MCF 10A (cell line): Measurements from ENCODE around the gene CDC45. TPM values are rescaled to one million over a fixed set of nuclear protein-coding genes. Genes with fewer than 3 reads are reported as not detected.

ENCODE experiments used
- BruUV-seq: library from RNA; stranded (reverse); fragments of 400-500 nt; replicated peaks from 2 replicates; lab custom pipeline; 2021; lab: Mats Ljungman, UMichigan
- CTCF ChIA-PET: fragments of 300-600 bp; sonication (Branson Sonifier 250); formaldehyde crosslinking; extraction: SDS; loops from one replicate; lab custom pipeline; 2021; ENCODE audit warnings: antibody characterized with exemption, inconsistent platforms; lab: Yijun Ruan, JAX
- POLR2A ChIA-PET: fragments of 300-600, 350-650 bp; sonication (Branson Sonifier 250); formaldehyde crosslinking; extraction: SDS; loops from one replicate; lab custom pipeline; 2020; ENCODE audit warnings: antibody characterized with exemption, inconsistent platforms; lab: Yijun Ruan, JAX
- DNase-seq: peaks from one replicate; pipeline ENCODE4 v3.0.0-alpha.2; 2018; ENCODE audit not compliant: unreplicated experiment
- H3K27ac Mint-ChIP-seq: one replicate; pipeline ENCODE4 v1.8.0; 2022; ENCODE audit warnings: mild to moderate bottlenecking, low read depth, mixed read lengths; ENCODE audit not compliant: unreplicated experiment
- H3K27me3 Mint-ChIP-seq: one replicate; pipeline ENCODE4 v1.8.0; 2022; ENCODE audit warnings: mixed read lengths; ENCODE audit not compliant: insufficient read depth, unreplicated experiment
- H3K36me3 Mint-ChIP-seq: one replicate; pipeline ENCODE4 v1.8.0; 2022; ENCODE audit warnings: mild to moderate bottlenecking, moderate library complexity, mixed read lengths; ENCODE audit not compliant: insufficient read depth, unreplicated experiment
- H3K4me1 Mint-ChIP-seq: one replicate; pipeline ENCODE4 v1.8.0; 2022; ENCODE audit warnings: mixed read lengths; ENCODE audit not compliant: insufficient read depth, unreplicated experiment
- H3K4me3 Mint-ChIP-seq: one replicate; pipeline ENCODE4 v1.8.0; 2022; ENCODE audit warnings: mild to moderate bottlenecking, moderate library complexity, mixed read lengths; ENCODE audit not compliant: unreplicated experiment
- H3K9me3 Mint-ChIP-seq: one replicate; pipeline ENCODE4 v1.8.0; 2022; ENCODE audit warnings: mixed read lengths; ENCODE audit not compliant: unreplicated experiment
- intact Hi-C: fragments of 100-400 bp; cut with micrococcal nuclease; formaldehyde crosslinking; loops from 2 replicates; pipeline ENCODE4 v1.14.1; 2022
- total RNA-seq: library from RNA; stranded (reverse); gene quantifications from 2 replicates; pipeline ENCODE4 v1.2.3, GENCODE V29; 2022
- TF ChIP-seq, protein P1 (sequence below): fragments of 200-600 bp; IDR thresholded peaks from one replicate; pipeline ENCODE4 v1.8.0; 2022; ENCODE audit warnings: antibody characterized with exemption, mild to moderate bottlenecking; ENCODE audit not compliant: unreplicated experiment

Gene CDC45
- total RNA-seq, 1 experiment from 2014 or later = 18.6 TPM

DNA sequence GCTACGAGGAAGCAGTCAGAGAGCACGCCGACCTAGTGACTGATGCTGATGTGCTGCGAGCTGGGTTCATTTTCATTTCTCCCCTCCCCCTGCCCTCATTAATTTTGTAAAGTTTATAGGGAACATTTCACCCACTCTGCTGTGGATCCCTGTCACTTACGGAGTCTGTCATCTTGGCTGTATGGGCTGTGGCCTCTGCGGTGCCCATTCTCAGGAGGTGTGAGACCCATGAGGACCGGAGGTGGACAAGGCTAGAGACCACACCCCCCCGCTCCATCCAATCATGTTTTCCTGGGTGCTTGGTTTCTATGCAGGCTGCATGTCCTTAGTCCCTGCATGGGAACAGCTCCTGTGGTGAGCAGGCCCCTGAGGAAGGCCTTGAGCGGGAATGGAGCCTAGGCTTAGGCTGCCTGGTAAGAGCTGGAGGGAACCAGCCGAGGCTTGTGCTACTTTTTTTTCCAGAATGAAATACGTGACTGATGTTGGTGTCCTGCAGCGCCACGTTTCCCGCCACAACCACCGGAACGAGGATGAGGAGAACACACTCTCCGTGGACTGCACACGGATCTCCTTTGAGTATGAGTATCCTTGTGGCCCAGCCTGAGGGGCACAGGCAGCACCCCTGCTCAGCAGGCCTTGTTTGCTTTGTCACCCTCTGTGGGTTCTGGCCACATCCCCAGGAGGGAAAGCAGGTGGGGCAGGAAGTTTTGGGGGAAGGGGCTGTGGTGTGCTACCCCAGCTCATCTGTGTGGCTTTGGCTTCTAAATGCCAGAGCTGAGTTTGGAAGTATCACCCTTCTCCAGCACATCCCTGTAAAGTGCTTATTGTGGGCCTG lies 25.4 kb downstream of the CDC45 start:
- Mint-ChIP-seq H3K36me3 (peaks cover 14% of the 10 kb centered on the region), H3K27me3 (no peaks in the 10 kb centered on the region), H3K9me3 (no peaks in the 10 kb centered on the region), H3K27ac (no peak overlapping the region), H3K4me3 (no peak overlapping the region), H3K4me1 (no peaks in the 10 kb centered on the region)
- intact Hi-C loops = no loop called here
- TF ChIP-seq, protein P1, sequence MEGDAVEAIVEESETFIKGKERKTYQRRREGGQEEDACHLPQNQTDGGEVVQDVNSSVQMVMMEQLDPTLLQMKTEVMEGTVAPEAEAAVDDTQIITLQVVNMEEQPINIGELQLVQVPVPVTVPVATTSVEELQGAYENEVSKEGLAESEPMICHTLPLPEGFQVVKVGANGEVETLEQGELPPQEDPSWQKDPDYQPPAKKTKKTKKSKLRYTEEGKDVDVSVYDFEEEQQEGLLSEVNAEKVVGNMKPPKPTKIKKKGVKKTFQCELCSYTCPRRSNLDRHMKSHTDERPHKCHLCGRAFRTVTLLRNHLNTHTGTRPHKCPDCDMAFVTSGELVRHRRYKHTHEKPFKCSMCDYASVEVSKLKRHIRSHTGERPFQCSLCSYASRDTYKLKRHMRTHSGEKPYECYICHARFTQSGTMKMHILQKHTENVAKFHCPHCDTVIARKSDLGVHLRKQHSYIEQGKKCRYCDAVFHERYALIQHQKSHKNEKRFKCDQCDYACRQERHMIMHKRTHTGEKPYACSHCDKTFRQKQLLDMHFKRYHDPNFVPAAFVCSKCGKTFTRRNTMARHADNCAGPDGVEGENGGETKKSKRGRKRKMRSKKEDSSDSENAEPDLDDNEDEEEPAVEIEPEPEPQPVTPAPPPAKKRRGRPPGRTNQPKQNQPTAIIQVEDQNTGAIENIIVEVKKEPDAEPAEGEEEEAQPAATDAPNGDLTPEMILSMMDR = no peak
- BruUV-seq = no TSS peak
- no peak for DNase-seq
- ChIA-PET POLR2A (no interaction called here), CTCF (interaction anchor here (0.7 to 1.0 kb wide), 3 partner anchors 9 to 121 kb away, joined by 3 to 4 read pairs (median 3); no protein-coding TSS in a partner anchor)

DNA sequence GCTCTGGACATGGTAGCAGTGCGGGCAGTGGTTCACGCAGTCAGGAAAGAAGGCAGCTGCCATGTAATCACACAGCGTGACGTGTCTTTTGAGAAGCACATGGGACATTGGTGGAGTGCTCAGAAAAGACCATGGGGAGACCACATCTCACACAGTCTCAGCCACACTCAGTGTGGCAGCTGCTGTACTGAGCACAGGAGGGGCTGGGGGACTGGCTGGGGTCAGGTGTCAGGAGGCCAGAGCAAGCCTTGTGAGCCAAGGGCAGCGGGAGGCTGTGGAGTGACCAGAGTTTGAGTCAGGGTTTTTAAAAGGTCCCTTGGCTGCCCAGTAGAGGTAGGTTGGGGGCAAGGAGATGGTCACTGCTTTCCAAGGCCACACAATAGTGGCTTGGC lies 26.0 kb downstream of the CDC45 start:
- no peak overlapping the region for H3K4me3 Mint-ChIP-seq
- H3K4me1 Mint-ChIP-seq = no peaks in the 10 kb centered on the region
- intact Hi-C loops = no loop called here
- no peak overlapping the region for H3K27ac Mint-ChIP-seq
- peaks cover 9% of the 10 kb centered on the region for H3K36me3 Mint-ChIP-seq
- no peaks in the 10 kb centered on the region for H3K9me3 Mint-ChIP-seq
- no TSS peak for BruUV-seq
- no peaks in the 10 kb centered on the region for H3K27me3 Mint-ChIP-seq
- TF ChIP-seq, protein P1 = no peak
- CTCF ChIA-PET = interaction anchor here (0.7 to 1.0 kb wide), 3 partner anchors 10 to 121 kb away, joined by 3 to 4 read pairs (median 3); no protein-coding TSS in a partner anchor
- DNase-seq = no peak
- POLR2A ChIA-PET = no interaction called here

DNA sequence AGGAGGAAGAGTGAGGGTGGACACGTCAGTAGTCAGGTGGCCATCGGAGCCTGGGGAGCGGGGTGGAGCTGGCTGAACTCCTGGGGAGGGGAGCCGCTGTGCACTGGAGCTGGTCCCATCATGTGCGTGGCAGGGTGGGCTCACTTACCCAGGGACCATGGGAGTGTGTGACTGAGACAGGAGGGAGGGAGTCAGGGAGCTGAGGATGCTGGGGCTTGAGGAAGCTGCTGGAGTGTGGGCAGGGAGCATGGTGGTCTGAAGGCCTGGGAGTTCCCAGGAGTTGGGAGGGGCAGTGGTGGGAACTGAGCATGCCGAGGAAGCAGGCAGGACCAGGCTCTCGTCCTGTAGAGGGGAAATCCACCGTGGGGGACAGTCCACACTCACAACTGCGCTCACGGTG lies 26.5 kb downstream of the CDC45 start:
- Mint-ChIP-seq H3K36me3 (peaks cover 7% of the 10 kb centered on the region), H3K27ac (no peak overlapping the region), H3K9me3 (no peaks in the 10 kb centered on the region), H3K27me3 (no peaks in the 10 kb centered on the region), H3K4me1 (no peaks in the 10 kb centered on the region), H3K4me3 (no peak overlapping the region)
- ChIA-PET CTCF (interaction anchor here (0.9 to 1.0 kb wide), 2 partner anchors 10 to 14 kb away, joined by 3 to 4 read pairs; no protein-coding TSS in a partner anchor), POLR2A (no interaction called here)
- no peak for DNase-seq
- BruUV-seq = no TSS peak
- intact Hi-C loops = no loop called here
- TF ChIP-seq, protein P1 = no peak

DNA sequence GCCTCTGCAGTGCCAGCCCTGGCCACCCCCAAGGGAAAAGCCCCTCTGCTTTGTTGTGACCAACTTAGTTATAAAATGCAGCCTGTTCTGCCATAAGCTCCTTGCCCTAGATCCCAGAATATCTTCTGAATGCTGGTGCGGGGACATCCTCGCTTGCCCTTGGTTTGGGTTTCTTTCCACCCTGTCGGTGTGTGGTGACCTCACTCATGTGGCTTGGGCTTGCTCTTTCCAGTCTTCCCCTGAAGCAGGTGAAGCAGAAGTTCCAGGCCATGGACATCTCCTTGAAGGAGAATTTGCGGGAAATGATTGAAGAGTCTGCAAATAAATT lies 27.8 kb downstream of the CDC45 start:
- peaks cover 7% of the 10 kb centered on the region for H3K36me3 Mint-ChIP-seq
- no peaks in the 10 kb centered on the region for H3K4me1 Mint-ChIP-seq
- POLR2A ChIA-PET = no interaction called here
- intact Hi-C loops = no loop called here
- CTCF ChIA-PET = interaction anchor here (1.0 kb wide), 1 partner anchor 123 kb away, joined by 3 read pairs; no protein-coding TSS in a partner anchor
- DNase-seq = no peak
- no peaks in the 10 kb centered on the region for H3K9me3 Mint-ChIP-seq
- H3K27ac Mint-ChIP-seq = no peak overlapping the region
- no TSS peak for BruUV-seq
- H3K4me3 Mint-ChIP-seq = no peak overlapping the region
- no peaks in the 10 kb centered on the region for H3K27me3 Mint-ChIP-seq
- TF ChIP-seq, protein P1 = no peak
